Erythroblast (primary cell): ENCODE measurements around the gene PBOV1.

Source experiments
- DNase-seq, 2 experiments: peaks; one replicate each; lab custom pipeline; 2025; lab: John Stamatoyannopoulos, UW
- GATA1 ChIP-seq: IDR thresholded peaks from 2 replicates; pipeline ENCODE4 v1.6.1; 2011; ENCODE audit warnings: low read depth, mild to moderate bottlenecking, control low read depth, low read length, moderate library complexity
- POLR2A ChIP-seq: IDR thresholded peaks from 2 replicates; pipeline ENCODE4 v1.6.1; 2011; ENCODE audit warnings: mild to moderate bottlenecking, low read length

The PBOV1 gene

DNA sequence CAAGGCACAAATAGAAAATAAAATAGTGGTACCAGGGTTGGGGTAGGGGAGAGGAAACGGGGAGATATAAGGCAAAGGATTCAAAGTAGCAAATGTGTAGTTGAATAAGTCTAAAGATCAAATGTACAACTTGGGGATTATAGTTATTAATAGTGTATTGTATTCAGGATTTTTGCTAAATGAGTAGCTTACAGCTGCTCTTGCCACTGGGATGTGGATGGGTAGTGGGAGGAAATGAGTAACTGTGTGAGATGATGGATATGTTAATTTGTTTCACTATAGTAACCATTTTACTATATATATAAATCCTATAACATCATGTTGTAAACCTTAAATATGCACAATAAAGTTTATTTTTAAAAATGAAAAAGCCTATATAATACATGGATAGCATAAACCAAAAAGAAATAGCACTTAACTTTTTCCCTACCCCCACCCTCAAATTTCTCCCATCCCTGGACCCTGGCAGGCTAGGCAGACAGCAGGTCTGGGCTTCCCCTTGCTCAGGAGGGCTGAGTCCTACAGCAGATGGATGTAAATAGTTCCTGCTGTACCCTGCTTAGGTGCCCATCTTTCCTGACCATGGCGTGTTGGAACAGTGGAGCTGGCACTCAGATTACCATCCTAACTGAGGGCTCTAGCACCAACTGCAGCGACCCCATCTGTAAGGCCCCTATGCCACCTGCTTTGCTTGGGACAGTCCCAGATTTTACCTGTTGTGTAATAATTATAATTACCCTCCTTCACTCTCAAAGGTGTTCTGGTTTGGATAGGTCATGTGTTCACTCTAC lies 28.6 kb upstream of the PBOV1 start:
- TF ChIP-seq GATA1, result no peak

DNA sequence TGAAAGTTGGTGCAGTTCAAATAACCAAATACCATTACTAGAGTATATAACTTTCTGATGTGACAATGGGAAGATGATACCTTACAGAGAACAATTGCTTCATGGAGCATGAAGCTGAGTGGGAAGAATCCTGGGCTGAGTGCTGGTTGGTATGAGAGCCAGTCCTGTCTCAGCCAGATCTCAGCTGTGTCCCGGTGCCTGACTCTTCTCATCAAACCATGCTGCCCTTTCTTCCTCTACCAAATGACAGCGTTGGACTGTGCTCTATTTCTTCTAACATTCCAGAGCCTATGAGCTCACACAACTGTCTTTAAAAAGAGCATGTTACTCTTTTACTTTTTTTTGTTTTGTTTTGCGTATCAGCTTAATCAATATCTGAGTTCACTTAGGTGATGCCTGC lies 27.5 kb upstream of the PBOV1 start:
- DNase-seq, result no peak
- TF ChIP-seq POLR2A, result no peak
- TF ChIP-seq GATA1, result no peak

More for the DNA sequence above, 28.6 kb upstream of the PBOV1 start:
- DNase-seq, result no peak

DNA sequence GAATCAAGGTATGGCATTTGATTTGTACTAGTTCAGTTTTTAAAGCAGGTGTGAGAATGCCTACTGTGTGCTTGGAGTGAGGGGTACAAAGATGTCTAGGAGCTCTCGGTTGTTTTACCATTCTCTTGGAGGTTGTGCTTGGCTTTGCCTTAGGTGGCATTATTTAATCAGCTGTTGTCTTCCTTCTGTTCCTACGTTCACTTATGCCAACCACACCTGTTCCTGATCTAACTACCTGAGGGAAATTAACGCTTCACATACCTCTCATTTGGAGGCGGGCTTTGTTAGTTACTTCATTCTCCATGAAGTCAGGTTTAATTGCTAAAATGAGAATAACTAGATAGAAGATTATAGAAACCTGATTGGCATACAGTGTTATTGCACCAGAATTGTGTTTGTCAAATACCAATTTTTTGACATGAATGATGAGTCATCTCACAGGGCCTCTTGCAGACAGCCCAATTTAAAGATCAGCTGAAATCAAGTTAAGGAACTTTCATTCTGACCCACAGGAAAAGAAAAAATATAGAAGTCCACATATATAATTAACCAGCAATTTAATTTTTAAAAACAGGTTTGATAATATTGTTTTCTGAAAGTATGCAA lies 24.8 kb upstream of the PBOV1 start:
- no peak for DNase-seq
- TF ChIP-seq POLR2A, result no peak
- TF ChIP-seq GATA1, result no peak

DNA sequence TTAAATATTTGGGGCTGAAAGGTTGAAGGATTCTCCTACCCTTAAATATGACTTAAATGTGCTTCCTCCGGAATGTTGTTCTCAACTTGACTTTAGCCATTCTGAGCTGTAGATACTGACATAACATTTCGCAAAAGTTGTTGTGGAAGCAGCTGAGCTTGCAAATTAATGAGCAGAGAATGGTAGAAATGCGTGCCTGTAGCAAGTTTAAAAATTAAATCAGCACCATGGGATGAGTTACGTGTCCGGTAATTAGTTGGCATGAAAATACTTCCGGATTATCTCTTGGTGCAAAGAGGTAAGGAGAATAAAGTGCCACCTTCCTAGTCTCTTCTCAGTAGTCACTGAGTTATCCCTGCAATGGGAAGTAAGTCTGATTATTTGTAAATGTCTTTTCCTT lies 23.6 kb upstream of the PBOV1 start:
- DNase-seq, result no peak
- no peak for TF ChIP-seq POLR2A
- no peak for TF ChIP-seq GATA1

DNA sequence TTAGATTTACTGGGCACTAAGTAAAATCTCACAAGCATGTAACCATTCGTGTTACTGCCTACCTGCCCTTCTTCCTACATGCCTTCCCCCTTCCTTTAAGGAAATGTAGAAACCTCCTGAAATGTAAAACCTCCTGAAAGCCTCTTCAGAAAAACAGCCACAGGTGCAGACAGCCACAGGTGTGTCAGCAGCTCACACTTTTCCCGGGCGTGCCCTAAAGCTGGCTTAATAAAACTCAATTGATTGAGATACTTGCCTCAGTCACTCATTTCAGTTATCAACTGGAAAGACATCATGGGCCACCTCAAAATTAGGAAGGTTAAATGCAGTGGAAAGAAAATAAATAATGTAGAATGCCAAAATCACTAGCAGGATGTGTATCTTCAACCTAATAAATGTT lies 23.1 kb upstream of the PBOV1 start:
- no peak for DNase-seq
- no peak for TF ChIP-seq POLR2A
- no peak for TF ChIP-seq GATA1

DNA sequence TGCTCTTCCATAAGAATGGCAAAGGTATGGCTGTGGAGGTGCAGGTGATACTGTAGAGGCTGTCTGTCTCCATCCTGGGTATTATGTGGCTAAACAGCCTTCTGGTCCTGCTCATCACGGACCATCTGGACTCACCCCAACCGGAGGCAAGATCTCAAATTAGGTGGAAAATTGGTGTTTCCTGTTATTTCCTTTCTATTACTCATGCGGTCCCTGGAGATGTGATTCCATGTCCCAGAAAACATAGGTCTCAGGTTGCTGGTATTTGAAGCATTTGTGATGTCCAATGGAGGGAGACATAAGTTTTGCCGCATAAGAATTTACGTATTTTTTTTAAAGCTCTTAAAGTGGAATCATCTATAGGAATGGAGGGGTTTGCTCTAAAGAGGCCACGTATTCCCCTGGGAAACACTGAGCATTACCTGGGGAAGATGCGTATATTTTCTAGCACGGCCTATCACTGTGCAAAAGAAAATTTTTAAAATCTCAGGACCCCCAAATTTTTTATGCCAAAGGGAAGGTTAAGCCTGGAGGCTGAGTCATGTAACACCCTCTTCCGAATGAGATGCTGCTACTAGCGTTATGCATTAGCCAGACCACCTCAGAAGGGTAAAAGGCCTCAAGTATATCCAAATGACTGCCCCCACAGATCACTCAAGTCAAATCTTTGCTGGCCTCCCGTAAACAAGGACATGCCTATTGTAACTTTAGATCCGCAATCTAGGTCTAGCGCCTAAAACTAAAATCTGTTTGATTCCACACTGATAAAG lies 22.4 kb upstream of the PBOV1 start:
- DNase-seq, result no peak
- TF ChIP-seq POLR2A (no peak), GATA1 (no peak)

DNA sequence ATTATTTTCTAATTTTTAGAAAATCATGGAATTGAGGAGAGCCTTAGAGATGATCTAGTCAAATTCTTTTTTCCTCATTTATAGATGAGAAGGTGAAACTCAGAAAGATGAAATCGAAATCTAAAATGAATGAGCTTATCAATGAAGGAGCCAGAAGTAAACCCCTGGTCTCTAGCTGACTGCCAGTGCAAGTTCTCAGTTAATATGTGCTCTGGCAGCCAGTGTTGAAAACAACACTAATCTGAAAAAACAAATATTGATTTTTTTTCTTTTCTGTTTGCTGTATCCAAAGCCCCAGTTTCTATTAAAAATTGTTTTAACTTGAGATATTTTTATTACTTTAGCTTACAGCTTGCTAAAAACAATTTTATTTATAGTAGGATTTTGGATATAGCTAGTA lies 21.5 kb upstream of the PBOV1 start:
- TF ChIP-seq POLR2A, result no peak
- no peak for TF ChIP-seq GATA1

DNA sequence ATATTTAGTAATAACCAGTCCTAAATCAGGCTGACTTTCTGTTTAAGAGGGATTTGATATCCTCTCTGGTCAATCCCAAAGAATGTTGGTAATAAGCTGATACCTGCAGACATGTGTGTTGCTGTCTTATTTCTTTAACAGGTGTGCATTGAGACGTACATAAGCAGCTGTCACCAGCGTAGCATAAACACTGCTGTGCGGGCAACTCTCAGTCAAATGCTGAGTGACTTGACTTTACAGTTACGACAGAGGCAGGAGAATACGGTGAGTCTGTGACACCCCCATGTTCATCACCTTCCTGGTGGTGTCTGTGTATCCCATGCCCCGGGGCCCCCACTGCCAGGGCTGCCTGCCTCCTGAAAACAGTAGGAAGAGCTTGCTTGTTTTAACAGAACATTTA lies 20.1 kb upstream of the PBOV1 start:
- TF ChIP-seq GATA1 (no peak), POLR2A (no peak)
- no peak for DNase-seq

More for the DNA sequence above, 21.5 kb upstream of the PBOV1 start:
- no peak for DNase-seq

DNA sequence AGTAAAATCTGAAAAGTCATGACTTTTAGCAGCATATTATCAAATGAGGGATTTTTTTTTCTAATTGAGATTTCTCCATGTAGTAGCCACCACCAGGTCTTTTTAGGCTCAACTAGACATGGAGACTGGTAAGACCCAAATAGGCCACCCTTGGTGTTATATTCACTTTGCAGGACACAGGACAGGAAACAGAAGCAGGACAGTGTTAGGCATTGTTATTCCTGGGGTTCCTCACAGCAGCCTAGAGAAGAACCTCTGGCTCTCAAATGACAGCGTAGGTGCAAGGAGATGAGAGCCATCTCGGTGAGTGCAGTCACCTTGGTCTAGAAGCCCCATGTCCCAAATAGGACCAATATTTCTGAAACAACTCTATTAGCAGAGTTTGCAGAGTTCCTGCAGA lies 19.2 kb upstream of the PBOV1 start:
- TF ChIP-seq POLR2A (no peak), GATA1 (no peak)

DNA sequence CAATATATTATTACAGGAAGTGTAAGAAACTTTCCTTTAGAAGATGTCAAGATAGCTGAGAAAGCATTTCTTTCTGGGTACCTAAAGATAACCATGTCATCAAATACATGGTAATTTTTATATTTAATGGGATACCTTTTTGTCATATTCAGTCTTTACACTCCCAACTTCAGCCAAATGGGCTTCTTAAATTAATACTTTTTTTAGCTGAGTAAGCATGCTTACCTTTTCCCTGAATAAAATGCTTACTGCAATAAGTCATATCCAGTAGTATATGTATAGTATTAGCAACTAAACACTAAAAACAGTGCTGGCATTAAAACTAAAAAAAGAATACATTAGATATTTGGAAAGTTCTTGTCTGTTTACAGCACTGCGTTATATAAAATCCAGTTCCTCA lies 17.4 kb upstream of the PBOV1 start:
- DNase-seq, result no peak
- no peak for TF ChIP-seq GATA1
- TF ChIP-seq POLR2A, result no peak

More for the DNA sequence above, 19.2 kb upstream of the PBOV1 start:
- no peak for DNase-seq

DNA sequence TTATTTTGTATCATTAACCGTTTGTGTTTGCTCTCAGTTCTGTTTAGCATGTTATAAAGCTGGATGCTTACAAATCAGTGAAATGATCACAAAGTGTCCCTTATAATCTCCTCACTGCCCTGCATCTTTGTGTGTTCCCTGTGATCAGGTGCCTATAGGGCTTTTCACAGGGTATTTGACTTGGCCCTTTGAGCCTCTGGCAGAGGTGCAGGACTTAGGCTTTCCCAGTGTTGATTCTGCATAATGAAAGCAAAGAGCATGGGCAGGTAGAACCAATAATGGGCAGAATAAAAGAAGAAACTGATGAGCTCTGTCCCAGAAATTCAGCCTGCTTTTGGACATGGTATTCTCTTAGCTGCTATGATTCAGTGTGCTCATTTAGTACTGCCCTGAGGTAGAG lies 16.9 kb upstream of the PBOV1 start:
- TF ChIP-seq POLR2A (no peak), GATA1 (no peak)
- DNase-seq, result no peak

DNA sequence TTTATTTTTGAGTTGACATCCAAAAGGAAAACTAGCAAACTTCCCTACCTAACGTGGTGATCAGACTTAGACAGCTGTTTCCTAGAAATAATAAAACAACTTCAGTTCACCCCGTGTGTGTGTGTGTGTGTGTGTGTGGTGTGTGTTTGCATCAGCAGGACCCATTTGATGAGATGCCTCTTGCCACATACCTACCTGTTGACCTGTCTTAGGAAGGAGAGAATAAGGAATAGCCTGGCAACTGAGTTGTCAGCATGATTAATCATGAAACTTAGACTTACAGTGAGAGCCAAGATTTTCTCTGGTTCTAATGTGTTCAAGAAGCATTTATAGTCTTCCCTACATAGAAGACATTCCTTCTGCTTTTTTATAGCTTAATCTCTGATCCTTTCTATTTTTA lies 16.1 kb upstream of the PBOV1 start:
- no peak for DNase-seq
- TF ChIP-seq GATA1, result no peak
- TF ChIP-seq POLR2A, result no peak

DNA sequence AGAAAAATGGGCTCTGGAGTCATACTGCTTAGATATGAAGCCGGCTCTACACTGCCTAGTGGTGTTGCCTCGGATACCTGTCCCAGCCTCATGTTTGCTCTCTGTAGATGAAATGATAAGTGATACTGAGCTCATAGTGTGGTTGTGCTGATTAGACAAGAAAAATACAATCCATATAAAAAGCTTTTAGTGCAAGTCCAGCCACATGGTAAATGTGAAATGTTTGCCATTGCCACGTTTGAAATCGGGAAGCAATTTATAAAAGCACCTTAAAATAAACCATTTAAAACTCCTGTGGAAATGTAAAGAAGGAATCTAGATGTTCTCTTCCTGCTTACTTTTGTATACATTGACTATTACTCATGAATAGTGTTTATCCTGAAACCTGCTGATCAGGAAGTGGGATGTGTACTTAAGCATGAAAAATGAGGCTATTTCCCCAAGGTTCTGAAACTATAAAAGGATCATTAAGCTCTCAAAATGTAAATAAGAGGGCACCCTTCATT lies 13.1 kb upstream of the PBOV1 start:
- no peak for DNase-seq
- TF ChIP-seq GATA1 (no peak), POLR2A (no peak)
